ENCODE results near the gene TMSB4X. TPM values are rescaled to one million over a fixed set of nuclear protein-coding genes. Genes with fewer than 3 reads are reported as not detected.
"Not testable (repeated sequence)": the region's sequence is repeated elsewhere in the genome, so short reads cannot be mapped to it uniquely, and the experiment has no call there.

TMSB4X gene
- total and polyA plus RNA-seq, 8 donors, result 1,734 to 14,609 (median 4,336) TPM

DNA sequence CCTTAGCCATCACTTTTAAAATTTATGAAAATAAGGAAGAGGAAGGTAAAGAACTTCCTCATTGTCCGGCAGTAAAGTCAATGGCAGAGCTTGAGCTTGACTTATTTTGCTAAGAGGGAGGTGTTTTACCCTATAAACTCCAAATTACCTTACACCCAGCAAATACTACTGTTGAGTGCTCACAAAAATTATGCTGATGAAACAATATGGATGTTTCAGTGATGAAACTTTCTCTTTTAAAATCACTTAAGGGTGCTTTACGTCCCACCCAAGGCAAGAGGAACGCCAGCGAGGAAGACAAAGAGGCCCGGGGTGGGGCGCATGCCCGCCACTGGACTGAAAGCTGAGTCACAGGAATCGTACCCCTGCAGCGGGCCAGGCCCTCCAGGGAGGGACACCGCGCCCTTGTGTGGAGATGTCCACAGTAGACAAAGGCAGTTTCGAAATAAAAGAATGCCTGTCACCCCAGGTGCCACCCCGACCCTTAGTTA, 560 bp upstream of the TMSB4X start:
- H3K4me3 ChIP-seq, result peak overlapping the region; percentile 60 to 75 (median 64)
- peaks cover 0 to 25% (median 10%) of the 10 kb centered on the region in 4 donors for H3K4me1 ChIP-seq
- DNase-seq, result peak; percentile 69 to 79
- 0 to 33% (median 4%) methylated on average over 6 to 13 of the region's 13 CpGs for WGBS, 5 donors
- H3K27me3 ChIP-seq, result peaks cover 0 to 14% (median 0%) of the 10 kb centered on the region in 3 donors
- no peak for TF ChIP-seq POLR2AphosphoS5 (IDR thresholded peaks at IDR 0.05)
- no peak for TF ChIP-seq EP300 (IDR thresholded peaks at IDR 0.05)
- peak overlapping the region; percentile 90 to 97 (median 94) for H3K27ac ChIP-seq
- intact Hi-C loops (cut with DNase I; ENCODE audit: low total_unique reads), result no loop called here
- H3K9me3 ChIP-seq, result peaks cover 0 to 7% (median 0%) of the 10 kb centered on the region in 4 donors
- H3K36me3 ChIP-seq, result peaks cover 0 to 3% (median 0%) of the 10 kb centered on the region in 4 donors

DNA sequence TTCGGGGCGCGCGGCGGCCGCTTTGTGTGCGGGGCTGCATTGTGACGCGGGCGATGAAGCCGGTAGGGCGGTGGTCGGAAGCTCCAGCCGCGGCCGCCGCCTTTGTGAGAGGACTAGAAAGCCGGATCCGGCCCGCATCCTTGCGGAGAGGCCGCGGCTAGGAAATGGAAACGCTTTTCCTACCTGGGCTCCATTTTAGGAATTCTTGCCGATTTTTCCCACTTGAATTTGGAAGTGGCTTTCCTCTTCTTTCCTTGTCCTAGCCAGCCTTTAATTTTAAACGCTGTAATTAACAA, 708 bp downstream of the TMSB4X start:
- H3K4me3 ChIP-seq, result peak overlapping the region; percentile 60 to 75 (median 64)
- DNase-seq, result peak in 1 of 2 donors; percentile 62
- peak overlapping the region; percentile 90 to 97 (median 94) for H3K27ac ChIP-seq
- intact Hi-C loops (cut with DNase I; ENCODE audit: low total_unique reads), result no loop called here
- H3K36me3 ChIP-seq, result peaks cover 0 to 3% (median 0%) of the 10 kb centered on the region in 4 donors
- H3K4me1 ChIP-seq, result peaks cover 0 to 20% (median 8%) of the 10 kb centered on the region in 4 donors
- H3K9me3 ChIP-seq, result peaks cover 0 to 7% (median 0%) of the 10 kb centered on the region in 4 donors
- 0 to 25% (median 6%) methylated on average over 5 to 26 of the region's 26 CpGs for WGBS, 5 donors
- no peak for TF ChIP-seq CTCF (IDR thresholded peaks at IDR 0.05)
- TF ChIP-seq POLR2A (IDR thresholded peaks at IDR 0.05), result no peak
- TF ChIP-seq EP300 (IDR thresholded peaks at IDR 0.05), result no peak
- TF ChIP-seq POLR2AphosphoS5 (IDR thresholded peaks at IDR 0.05), result peak in 1 of 3 donors; percentile 23
- peaks cover 0 to 14% (median 0%) of the 10 kb centered on the region in 3 donors for H3K27me3 ChIP-seq

GRCh38 chrX:12975991-12976558, 1.2 kb downstream of the TMSB4X start:
- Histone ChIP-seq H3K9me3 (peaks cover 0 to 7% (median 0%) of the 10 kb centered on the region in 4 donors), H3K4me3 (peak overlapping the region; percentile 60 to 75 (median 64)), H3K27me3 (peaks cover 0 to 14% (median 0%) of the 10 kb centered on the region in 3 donors), H3K4me1 (peaks cover 0 to 15% (median 6%) of the 10 kb centered on the region in 4 donors), H3K27ac (peak overlapping the region; percentile 90 to 97 (median 94)), H3K36me3 (peaks cover 0 to 3% (median 0%) of the 10 kb centered on the region in 4 donors)
- intact Hi-C loops (cut with DNase I; ENCODE audit: low total_unique reads), result no loop called here
- WGBS, 5 donors, result 0 to 30% (median 7%) methylated on average over 22 to 34 of the region's 34 CpGs
- TF ChIP-seq CTCF (IDR thresholded peaks at IDR 0.05) (no peak), EP300 (IDR thresholded peaks at IDR 0.05) (no peak), POLR2AphosphoS5 (IDR thresholded peaks at IDR 0.05) (peak in 1 of 3 donors; percentile 17), POLR2A (IDR thresholded peaks at IDR 0.05) (no peak)
- peak; percentile 40 to 80 for DNase-seq

DNA sequence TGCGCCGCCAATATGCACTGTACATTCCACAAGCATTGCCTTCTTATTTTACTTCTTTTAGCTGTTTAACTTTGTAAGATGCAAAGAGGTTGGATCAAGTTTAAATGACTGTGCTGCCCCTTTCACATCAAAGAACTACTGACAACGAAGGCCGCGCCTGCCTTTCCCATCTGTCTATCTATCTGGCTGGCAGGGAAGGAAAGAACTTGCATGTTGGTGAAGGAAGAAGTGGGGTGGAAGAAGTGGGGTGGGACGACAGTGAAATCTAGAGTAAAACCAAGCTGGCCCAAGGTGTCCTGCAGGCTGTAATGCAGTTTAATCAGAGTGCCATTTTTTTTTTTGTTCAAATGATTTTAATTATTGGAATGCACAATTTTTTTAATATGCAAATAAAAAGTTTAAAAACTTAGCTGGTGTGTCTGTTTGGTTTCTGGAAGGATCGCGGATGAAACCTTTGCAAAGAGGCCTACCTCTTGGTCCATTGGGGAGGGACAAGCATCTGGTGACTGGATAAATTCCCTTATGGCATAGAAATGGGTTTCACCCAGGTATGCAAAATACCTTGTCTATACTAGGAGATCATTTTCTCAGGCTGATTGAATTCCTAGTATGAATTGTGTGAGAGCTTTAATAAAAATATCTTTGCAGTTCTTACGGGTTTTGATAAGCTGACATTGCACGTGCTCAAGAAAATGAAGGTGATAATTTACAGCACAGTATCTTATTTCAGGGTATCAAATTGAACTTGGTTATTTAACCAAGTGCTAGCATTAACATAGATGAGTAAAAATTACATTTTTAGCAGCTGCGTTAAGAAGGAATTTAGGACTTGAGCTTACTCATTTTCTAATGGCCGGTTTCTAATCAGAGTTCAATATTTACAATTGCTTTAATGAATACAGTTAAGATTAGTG, 2.2 kb downstream of the TMSB4X start:
- DNase-seq; H3K9me3 ChIP-seq; H3K36me3 ChIP-seq; intact Hi-C loops (cut with DNase I; ENCODE audit: low total_unique reads): not testable (repeated sequence)
- peak in 1 of 3 donors; percentile 16 for TF ChIP-seq POLR2AphosphoS5 (IDR thresholded peaks at IDR 0.05)
- Histone ChIP-seq H3K4me3 (peak overlapping the region; percentile 60 to 75 (median 64)), H3K27me3 (peaks cover 0 to 14% (median 0%) of the 10 kb centered on the region in 3 donors), H3K4me1 (peaks cover 0 to 10% (median 5%) of the 10 kb centered on the region in 4 donors), H3K27ac (peak overlapping the region; percentile 70 to 97 (median 94))
- 3 to 50% (median 9%) methylated on average over 12 of the region's 12 CpGs for WGBS, 5 donors

DNA sequence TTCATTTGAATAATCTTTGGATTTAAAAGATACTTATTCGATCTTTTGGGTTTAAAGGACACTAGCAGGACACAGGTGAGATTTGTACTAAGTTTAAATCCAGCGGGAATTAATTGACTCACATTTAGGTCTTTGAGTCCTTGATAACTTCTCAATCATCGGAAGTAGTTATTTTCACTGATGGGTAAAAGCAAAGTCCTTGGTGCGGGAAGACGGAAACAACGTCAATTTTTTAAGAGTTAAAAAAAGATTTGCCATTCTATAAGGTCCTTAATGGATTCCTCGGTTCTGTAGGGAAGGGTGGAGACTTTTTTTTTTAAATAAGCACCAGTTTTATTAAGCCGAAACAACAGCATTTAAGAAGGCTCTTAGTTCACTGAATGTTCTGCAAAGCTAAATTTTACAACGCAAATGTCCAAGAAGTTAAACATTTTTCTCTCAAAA, 2.9 kb downstream of the TMSB4X start:
- peaks cover 0 to 3% (median 0%) of the 10 kb centered on the region in 4 donors for H3K36me3 ChIP-seq
- peaks cover 0 to 10% (median 5%) of the 10 kb centered on the region in 4 donors for H3K4me1 ChIP-seq
- H3K27me3 ChIP-seq, result peaks cover 0 to 14% (median 0%) of the 10 kb centered on the region in 3 donors
- 3 to 54% (median 12%) methylated on average over 9 of the region's 9 CpGs for WGBS, 5 donors
- H3K27ac ChIP-seq, result peak overlapping the region in 4 of 5 donors; percentile 90 to 97 (median 95)
- intact Hi-C loops (cut with DNase I; ENCODE audit: low total_unique reads), result no loop called here
- TF ChIP-seq POLR2AphosphoS5 (IDR thresholded peaks at IDR 0.05) (no peak), POLR2A (IDR thresholded peaks at IDR 0.05) (no peak), EP300 (IDR thresholded peaks at IDR 0.05) (no peak), CTCF (IDR thresholded peaks at IDR 0.05) (no peak)
- H3K4me3 ChIP-seq, result peak overlapping the region; percentile 60 to 75 (median 64)
- H3K9me3 ChIP-seq, result peaks cover 0 to 7% (median 0%) of the 10 kb centered on the region in 4 donors
- no peak for DNase-seq

Data from stomach (tissue), 9 donors.